ENCODE results near the gene RAB3GAP1. TPM values are rescaled to one million over a fixed set of nuclear protein-coding genes. Genes with fewer than 3 reads are reported as not detected.

Gene RAB3GAP1
- total and polyA plus RNA-seq, 2 donors (not counting 1 experiment from before 2014, with no cell fraction given) = 15.6 to 62.2 TPM

- ATAC-seq (ENCODE audit: low read depth) (no peak), DNase-seq (no peak)
- Mint-ChIP-seq H3K4me1 (no peaks in the 10 kb centered on the region), H3K27ac (no peak overlapping the region), H3K4me3 (no peak overlapping the region), H3K27me3 (no peaks in the 10 kb centered on the region), H3K9me3 (ENCODE audit: insufficient read depth) (peaks cover 10% of the 10 kb centered on the region)
- H3K4me1 ChIP-seq (ENCODE audit: control insufficient read depth in 2 of 2, insufficient read depth in 2 of 2, low read length in 2 of 2) = no peaks in the 10 kb centered on the region
- H3K4me2 ChIP-seq (replicated peaks; ENCODE audit: low read depth, low read length, poor library complexity, severe bottlenecking) = no peak overlapping the region
- ChIA-PET POLR2A (no interaction called here), CTCF (no interaction called here)
- no peak overlapping the region for H3K9ac ChIP-seq (ENCODE audit: low read length)
- no peak overlapping the region for H2AFZ ChIP-seq (ENCODE audit: insufficient read depth, low read depth, low read length, poor library complexity, severe bottlenecking)
- 100% methylated on average over 2 of the region's 2 CpGs for WGBS (ENCODE audit: insufficient coverage)
- no peaks in the 10 kb centered on the region for H4K20me1 ChIP-seq (ENCODE audit: control insufficient read depth, insufficient read depth, low read length, poor library complexity, severe bottlenecking)
- H3K79me2 ChIP-seq (ENCODE audit: control insufficient read depth, insufficient read depth, low read length) = peaks cover 3% of the 10 kb centered on the region
- intact Hi-C loops (cut with micrococcal nuclease) = no loop called here
- H3K36me3 ChIP-seq (replicated peaks in 1 of 2; ENCODE audit: control extremely low read depth in 1 of 2, control insufficient read depth in 1 of 2, extremely low read depth in 1 of 2, insufficient read depth in 2 of 2, low read length in 1 of 2) = peaks cover 10 to 37% of the 10 kb centered on the region in 2 experiments
- H3K9me3 ChIP-seq (ENCODE audit: control extremely low read depth in 1 of 3, control insufficient read depth in 2 of 3, insufficient read depth in 1 of 3, low read length in 2 of 3) = peaks cover 11 to 15% (median 14%) of the 10 kb centered on the region in 3 donors
- no peak overlapping the region for H3K27ac ChIP-seq (ENCODE audit: low read length in 2 of 2)
- TF ChIP-seq EZH2 (IDR thresholded peaks at IDR 0.05; ENCODE audit: borderline replicate concordance, insufficient read depth, low read depth, low read length, poor library complexity, severe bottlenecking) (no peak), CTCF (IDR thresholded peaks at IDR 0.05) (no peak)
- no peaks in the 10 kb centered on the region for H3K27me3 ChIP-seq (replicated peaks in 1 of 4; ENCODE audit: control extremely low read depth in 1 of 4, control insufficient read depth in 3 of 4, insufficient read depth in 4 of 4, low read length in 3 of 4)
- no peak overlapping the region for H3K4me3 ChIP-seq (ENCODE audit: control extremely low read depth in 1 of 5, extremely low read depth in 1 of 5, insufficient read depth in 1 of 5, low read depth in 2 of 5, low read length in 4 of 5)
Observed at GRCh38 chr2:135144343-135144742, 92.3 kb downstream of the RAB3GAP1 start.

GRCh38 chr2:135149251-135149650 lies 97.2 kb downstream of the RAB3GAP1 start:
- no peak overlapping the region for H2AFZ ChIP-seq (ENCODE audit: insufficient read depth, low read depth, low read length, poor library complexity, severe bottlenecking)
- CTCF ChIA-PET = no interaction called here
- no peaks in the 10 kb centered on the region for H3K27me3 ChIP-seq (replicated peaks in 1 of 4; ENCODE audit: control extremely low read depth in 1 of 4, control insufficient read depth in 3 of 4, insufficient read depth in 4 of 4, low read length in 3 of 4)
- no peaks in the 10 kb centered on the region for H4K20me1 ChIP-seq (ENCODE audit: control insufficient read depth, insufficient read depth, low read length, poor library complexity, severe bottlenecking)
- no peak overlapping the region for H3K4me2 ChIP-seq (replicated peaks; ENCODE audit: low read depth, low read length, poor library complexity, severe bottlenecking)
- H3K4me3 Mint-ChIP-seq = no peak overlapping the region
- POLR2A ChIA-PET = no interaction called here
- no peaks in the 10 kb centered on the region for H3K79me2 ChIP-seq (ENCODE audit: control insufficient read depth, insufficient read depth, low read length)
- no peak overlapping the region for H3K4me3 ChIP-seq (ENCODE audit: control extremely low read depth in 1 of 5, extremely low read depth in 1 of 5, insufficient read depth in 1 of 5, low read depth in 2 of 5, low read length in 4 of 5)
- ATAC-seq (ENCODE audit: low read depth) = no peak
- H3K9me3 ChIP-seq (ENCODE audit: control extremely low read depth in 1 of 3, control insufficient read depth in 2 of 3, insufficient read depth in 1 of 3, low read length in 2 of 3) = peaks cover 0 to 1% (median under 1%) of the 10 kb centered on the region in 3 donors
- no peak overlapping the region for H3K9ac ChIP-seq (ENCODE audit: low read length)
- intact Hi-C loops (cut with micrococcal nuclease) = no loop called here
- DNase-seq = no peak
- no peak overlapping the region for H3K27ac ChIP-seq (ENCODE audit: low read length in 2 of 2)
- no peak for TF ChIP-seq EZH2 (IDR thresholded peaks at IDR 0.05; ENCODE audit: borderline replicate concordance, insufficient read depth, low read depth, low read length, poor library complexity, severe bottlenecking)
- TF ChIP-seq CTCF (IDR thresholded peaks at IDR 0.05) = no peak
- H3K27ac Mint-ChIP-seq = no peak overlapping the region
- H3K27me3 Mint-ChIP-seq = no peaks in the 10 kb centered on the region
- peaks cover 24 to 48% of the 10 kb centered on the region in 2 experiments for H3K36me3 ChIP-seq (replicated peaks in 1 of 2; ENCODE audit: control extremely low read depth in 1 of 2, control insufficient read depth in 1 of 2, extremely low read depth in 1 of 2, insufficient read depth in 2 of 2, low read length in 1 of 2)
- no CpG with 5 or more reads among the region's 1 CpG for WGBS (ENCODE audit: insufficient coverage)
- no peaks in the 10 kb centered on the region for H3K4me1 Mint-ChIP-seq
- peaks cover under 1% of the 10 kb centered on the region for H3K9me3 Mint-ChIP-seq (ENCODE audit: insufficient read depth)
- no peaks in the 10 kb centered on the region for H3K4me1 ChIP-seq (ENCODE audit: control insufficient read depth in 2 of 2, insufficient read depth in 2 of 2, low read length in 2 of 2)
